HL-60 (cell line): ENCODE measurements around the gene SORCS1.

Experiments
- CTCF ChIP-seq: IDR thresholded peaks from one replicate; pipeline ENCODE4 v1.5.1; 2011; ENCODE audit warnings: low read length, control low read depth, inconsistent platforms; ENCODE audit not compliant: insufficient read depth
- GABPA ChIP-seq: IDR thresholded peaks from 2 replicates; pipeline ENCODE4 v1.6.1; 2012; ENCODE audit warnings: low read depth
- POLR2AphosphoS5 ChIP-seq: IDR thresholded peaks from 2 replicates; pipeline ENCODE4 v1.6.1; 2012; ENCODE audit warnings: low read depth
- REST ChIP-seq: IDR thresholded peaks from 2 replicates; pipeline ENCODE4 v1.6.1; 2012; ENCODE audit warnings: low read depth; ENCODE audit not compliant: insufficient replicate concordance
- SPI1 ChIP-seq: IDR thresholded peaks from 2 replicates; pipeline ENCODE4 v1.6.1; 2012; ENCODE audit warnings: low read depth, mild to moderate bottlenecking, borderline replicate concordance

- TF ChIP-seq CTCF (no peak), SPI1 (no peak), POLR2AphosphoS5 (no peak), GABPA (no peak), REST (no peak)
Measured at GRCh38 chr10:107163881-107164861, at the start of gene SORCS1.
